Stimulated activated CD4-positive, alpha-beta T cell treated with anti-CD3 and anti-CD28 coated beads, Interleukin-2, amount 100 ng/mL, for 4 hours (primary cell): Measurements from ENCODE around the gene RNFT2.
"Not testable (repeated sequence)": the region's sequence is repeated elsewhere in the genome, so short reads cannot be mapped to it uniquely, and the experiment has no call there.

Experiments used
- DNase-seq: peaks from one replicate; pipeline ENCODE4 v3.0.0-alpha.2; 2020; ENCODE audit warnings: low read depth

RNFT2 gene

GRCh38 chr12:116744766-116745165 lies 6.7 kb downstream of the RNFT2 start:
- no peak for DNase-seq

GRCh38 chr12:116745554-116745953 lies 7.4 kb downstream of the RNFT2 start:
- no peak for DNase-seq

GRCh38 chr12:116749884-116750283 lies 11.8 kb downstream of the RNFT2 start:
- DNase-seq: no peak

- DNase-seq: no peak
These were observed 12.2 kb downstream of the RNFT2 start for GRCh38 chr12:116750298-116750697.

- not testable (repeated sequence) for DNase-seq
These were observed 16.0 kb downstream of the RNFT2 start for GRCh38 chr12:116754097-116754496.

GRCh38 chr12:116754783-116755182 lies 16.7 kb downstream of the RNFT2 start:
- not testable (repeated sequence) for DNase-seq

GRCh38 chr12:116759783-116760621 lies 21.9 kb downstream of the RNFT2 start:
- DNase-seq: no peak

- no peak for DNase-seq
These were observed 22.5 kb downstream of the RNFT2 start for GRCh38 chr12:116760622-116761020.

- no peak for DNase-seq
These were observed 23.4 kb downstream of the RNFT2 start for GRCh38 chr12:116761499-116761898.

GRCh38 chr12:116765271-116765670 lies 27.2 kb downstream of the RNFT2 start:
- no peak for DNase-seq

GRCh38 chr12:116766285-116766684 lies 28.2 kb downstream of the RNFT2 start:
- DNase-seq: no peak

GRCh38 chr12:116766746-116767145 lies 28.6 kb downstream of the RNFT2 start:
- no peak for DNase-seq

- DNase-seq: no peak
These were observed 33.5 kb downstream of the RNFT2 start for GRCh38 chr12:116771651-116772050.

GRCh38 chr12:116773276-116773731 lies 35.2 kb downstream of the RNFT2 start:
- DNase-seq: no peak

GRCh38 chr12:116774020-116774419 lies 35.9 kb downstream of the RNFT2 start:
- DNase-seq: no peak

- DNase-seq: no peak
These were observed 39.1 kb downstream of the RNFT2 start for GRCh38 chr12:116777245-116777644.

- DNase-seq: no peak
These were observed 41.5 kb downstream of the RNFT2 start for GRCh38 chr12:116779597-116779996.

- DNase-seq: no peak
These were observed 42.8 kb downstream of the RNFT2 start for GRCh38 chr12:116780942-116781341.

GRCh38 chr12:116783525-116784237 lies 45.6 kb downstream of the RNFT2 start:
- no peak for DNase-seq

GRCh38 chr12:116784238-116784612 lies 46.1 kb downstream of the RNFT2 start:
- no peak for DNase-seq

- DNase-seq: not testable (repeated sequence)
These were observed 51.4 kb downstream of the RNFT2 start for GRCh38 chr12:116789562-116789961.

GRCh38 chr12:116790066-116790465 lies 52.0 kb downstream of the RNFT2 start:
- no peak for DNase-seq

GRCh38 chr12:116792403-116792802 lies 54.3 kb downstream of the RNFT2 start:
- DNase-seq: no peak
